SKM-1 treated with dmso at 0.1 percent for 144 hours (cell line): Measurements from ENCODE around the gene TRNT1.

Experiments
- DNase-seq: peaks from one replicate; lab custom pipeline; 2025; ENCODE audit not compliant: unreplicated experiment; lab: John Stamatoyannopoulos, UW

Gene TRNT1

DNA sequence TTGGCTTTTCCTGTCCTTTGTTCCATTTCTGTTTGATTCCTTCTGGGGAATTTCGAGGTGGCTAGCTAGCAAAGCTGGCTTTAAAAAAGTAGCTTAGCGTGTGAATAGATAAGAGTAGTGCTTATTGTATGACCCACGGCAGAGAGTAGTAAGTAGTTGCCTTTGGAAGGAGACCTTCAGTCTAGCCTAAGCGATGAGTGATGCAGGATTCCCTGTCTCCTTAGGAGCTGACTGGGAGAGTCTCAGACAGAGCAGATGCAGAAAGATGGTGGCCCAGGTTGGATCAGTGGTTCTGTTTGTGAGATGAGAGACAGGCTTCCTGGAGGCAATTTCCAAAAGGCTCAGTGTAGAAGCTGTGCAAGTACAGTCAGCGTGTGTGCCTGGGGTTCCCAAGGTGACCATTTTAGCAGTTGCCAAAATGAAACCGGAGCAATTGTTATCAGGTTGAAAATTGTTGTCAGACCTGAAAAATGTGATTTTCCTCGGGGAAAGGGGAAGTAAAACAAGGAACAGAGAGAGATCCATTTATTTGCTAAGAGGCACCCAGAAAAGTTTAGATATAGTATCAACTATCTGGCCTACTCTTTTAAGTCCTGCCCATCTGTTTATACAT is 15.9 kb upstream of the TRNT1 start:
- peak; percentile 14 for DNase-seq

DNA sequence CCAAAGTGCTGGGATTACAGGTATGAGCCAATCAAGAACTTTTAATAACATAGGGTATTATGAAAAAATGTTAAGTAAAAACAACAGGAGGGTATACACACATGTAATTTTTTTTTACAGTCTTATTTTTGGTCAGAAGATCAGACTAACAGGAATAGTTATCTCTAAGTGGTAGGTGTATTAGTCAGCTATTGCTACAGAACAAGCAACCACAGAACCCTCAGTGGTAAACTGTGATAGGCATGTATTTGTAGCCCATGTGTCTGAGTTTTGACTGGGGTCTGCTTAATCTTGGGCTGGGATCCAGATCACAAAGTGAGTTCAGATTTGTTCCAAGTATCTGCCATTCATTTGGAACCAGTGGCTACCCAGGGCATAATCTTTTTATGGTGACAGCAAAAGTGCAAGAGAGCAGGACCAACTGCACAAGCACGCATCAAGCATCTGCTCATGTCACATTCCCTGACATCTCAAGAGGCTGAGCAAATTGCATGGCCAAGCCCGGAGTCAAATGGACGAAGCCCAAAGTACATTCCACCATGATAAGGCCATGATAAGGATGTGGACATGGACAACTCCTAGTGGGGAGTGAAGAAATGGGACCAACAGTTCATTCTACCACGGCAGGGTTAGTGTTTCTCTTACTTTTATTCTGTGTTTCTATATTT is 13.6 kb upstream of the TRNT1 start:
- DNase-seq = no peak

DNA sequence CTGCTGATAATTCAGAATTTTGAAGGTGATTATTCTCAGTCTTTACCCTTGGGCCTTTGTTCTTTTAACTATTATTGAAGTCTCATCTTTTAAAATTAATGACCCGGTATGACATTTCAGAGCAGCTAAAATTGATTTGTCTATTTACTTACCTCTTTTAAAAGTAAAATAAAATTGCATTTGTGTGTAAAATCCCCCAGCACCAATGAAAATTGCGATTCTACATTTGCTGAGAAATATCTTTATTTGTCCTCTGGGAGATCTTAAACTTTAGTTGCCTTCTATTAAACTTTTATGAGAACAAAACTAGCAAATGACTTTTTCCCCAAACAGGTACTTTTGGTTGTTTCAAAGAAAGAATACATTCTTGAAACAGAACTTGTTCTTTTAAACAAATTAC is 9.1 kb upstream of the TRNT1 start:
- DNase-seq = no peak

DNA sequence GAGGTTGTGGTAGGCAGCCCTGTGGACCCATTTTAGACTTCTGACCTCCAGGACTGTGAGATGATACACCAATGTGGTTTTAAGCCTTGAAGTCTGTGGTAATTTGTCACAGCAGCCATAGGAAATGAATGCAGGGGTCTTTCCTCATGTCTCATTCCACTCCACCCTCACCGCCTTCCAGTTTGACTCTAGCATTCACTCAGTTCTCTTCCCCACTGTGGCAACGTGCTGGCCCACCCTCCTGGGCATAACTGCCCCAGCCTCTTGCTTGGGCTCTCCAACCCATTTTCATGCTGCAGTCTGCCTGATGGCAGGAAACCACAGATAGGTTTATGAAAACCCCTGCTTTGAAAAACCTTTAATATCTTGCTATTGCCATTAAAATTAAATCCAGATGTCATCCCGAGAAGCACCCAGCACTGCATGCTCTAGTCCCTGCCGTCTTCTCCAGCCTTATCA is 7.3 kb upstream of the TRNT1 start:
- no peak for DNase-seq

DNA sequence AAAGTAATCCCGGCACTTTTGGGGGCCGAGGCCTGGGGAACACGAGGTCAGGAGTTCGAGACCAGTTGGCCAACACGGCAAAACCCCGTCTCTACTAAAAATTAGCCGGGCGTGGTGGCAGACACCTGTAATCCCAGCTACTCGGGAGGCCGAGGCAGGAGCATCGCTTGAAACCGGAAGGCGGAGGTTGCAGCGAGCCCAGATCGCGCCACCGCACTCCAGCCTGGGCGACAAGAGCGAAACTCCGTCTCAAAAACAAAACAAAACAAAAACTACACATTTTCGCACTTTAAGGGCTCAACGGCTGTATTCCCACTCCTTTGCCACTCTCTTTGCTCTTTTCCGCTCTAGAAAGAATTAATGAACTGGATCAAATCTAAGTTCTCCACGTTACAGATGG is 763 bp upstream of the TRNT1 start:
- no peak for DNase-seq

DNA sequence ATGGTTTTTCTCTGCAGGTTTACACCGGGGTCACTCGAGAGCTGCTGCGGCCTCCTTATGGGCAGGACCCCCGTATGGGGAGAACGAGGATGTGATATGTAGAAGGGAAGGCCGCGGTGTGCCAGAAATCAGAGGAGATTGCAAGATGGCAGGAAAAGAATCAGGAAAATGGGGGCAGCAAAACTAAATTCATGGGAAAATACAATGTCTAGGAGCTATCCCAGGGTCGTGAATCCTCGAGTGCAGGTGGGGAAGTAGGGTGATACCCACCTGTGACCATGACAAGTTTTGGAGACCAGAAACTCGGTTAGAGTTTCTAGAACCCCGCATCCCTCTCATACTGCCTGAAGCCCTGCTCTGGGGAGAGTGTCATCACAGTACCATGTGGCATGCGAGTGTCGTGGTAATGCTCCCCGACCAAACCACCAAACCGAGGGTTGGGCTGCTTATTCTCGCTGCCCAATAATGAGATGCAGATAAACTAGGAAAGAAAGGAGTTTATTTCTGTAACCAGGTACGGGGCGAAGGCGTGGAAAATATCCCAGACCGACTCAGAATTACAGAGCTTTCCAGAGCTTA is 781 bp downstream of the TRNT1 start:
- DNase-seq = no peak

DNA sequence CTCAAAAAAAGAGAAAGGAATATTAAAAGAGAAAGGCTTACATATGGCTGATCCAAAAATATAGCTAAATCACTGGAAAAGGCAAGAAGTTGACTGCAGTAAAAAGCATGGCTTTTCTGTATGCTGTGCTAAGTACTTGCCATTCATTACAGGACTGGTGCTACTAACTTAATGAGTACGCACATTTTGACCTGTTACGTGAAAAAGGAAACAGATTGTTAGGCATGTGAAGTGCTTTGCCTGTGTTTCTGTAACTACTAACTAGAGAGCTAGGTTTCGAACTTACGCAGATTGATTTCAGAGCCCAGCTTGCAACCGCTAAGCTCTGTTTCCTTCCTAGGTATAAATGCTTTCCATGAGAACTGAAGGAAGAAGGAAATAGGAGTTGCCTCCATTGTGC is 2.8 kb downstream of the TRNT1 start:
- no peak for DNase-seq

DNA sequence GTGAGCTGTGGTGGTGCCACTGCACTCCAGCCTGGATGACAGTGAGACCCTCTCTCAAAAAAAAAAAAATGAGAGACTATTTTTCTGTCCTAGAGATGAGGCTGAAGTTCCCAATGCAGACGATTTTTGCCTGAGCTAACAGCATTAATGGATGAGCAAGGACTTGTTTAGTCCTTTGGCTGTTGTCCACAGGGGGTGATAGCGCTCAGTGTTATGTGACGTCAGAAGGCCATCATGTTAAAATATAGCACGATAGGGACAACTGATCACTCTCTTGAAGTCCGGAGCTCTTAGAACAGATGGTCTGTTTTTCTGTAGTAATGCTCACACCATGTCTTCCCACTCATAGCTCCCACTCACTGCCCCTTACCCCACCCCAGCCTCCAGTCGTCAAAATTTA is 6.8 kb downstream of the TRNT1 start:
- no peak for DNase-seq

DNA sequence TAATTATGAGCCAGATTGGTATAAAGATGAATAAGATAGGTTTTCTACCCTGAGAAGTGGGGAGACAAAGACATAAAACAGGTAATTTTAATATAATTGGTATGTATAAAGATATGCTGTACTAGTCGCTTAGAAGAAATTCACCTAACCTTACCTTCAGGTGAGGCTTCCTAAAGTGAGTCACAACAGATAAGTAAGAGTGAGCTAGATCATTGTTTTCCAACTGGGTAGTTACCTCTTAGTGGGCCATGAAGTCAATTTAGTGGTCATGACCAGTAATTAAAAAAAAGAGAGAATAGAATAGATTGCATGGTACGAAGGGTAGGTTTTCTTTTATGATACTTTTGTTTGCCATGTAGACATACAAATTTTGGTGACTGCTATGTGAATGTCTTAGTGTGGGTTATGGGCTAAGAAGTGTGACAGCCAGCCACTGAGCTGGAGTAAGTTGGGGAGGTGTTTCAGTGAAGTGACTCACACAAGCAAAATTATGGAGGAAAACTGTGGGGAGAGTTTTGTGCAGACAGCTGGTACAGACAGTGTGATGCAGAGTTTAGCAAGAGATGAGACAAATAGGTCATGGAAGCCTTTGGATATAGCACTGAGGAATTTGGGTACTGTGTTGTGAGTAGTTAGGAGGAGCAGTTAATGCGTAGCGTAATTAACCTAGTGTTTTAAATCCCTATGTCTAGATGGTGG is 8.2 kb downstream of the TRNT1 start:
- DNase-seq = no peak

DNA sequence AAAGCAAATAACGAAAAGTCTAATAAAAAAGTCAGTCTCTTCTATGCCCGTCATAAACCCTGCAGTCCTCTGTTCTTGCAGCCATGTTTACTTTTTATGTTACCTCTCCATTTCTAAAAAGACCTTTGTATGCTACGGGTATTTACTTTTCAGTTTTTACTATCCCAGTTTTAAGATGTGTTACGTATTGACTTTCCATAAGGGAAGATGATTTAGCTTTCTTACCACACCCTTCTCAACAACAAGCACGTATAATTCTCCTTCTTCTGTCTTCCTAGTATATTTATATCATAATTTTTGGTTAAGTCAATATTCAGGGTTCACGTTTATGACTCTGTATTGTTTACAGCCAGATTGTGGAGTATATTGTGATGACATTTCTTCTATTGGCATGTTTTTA is 10.8 kb downstream of the TRNT1 start:
- DNase-seq = no peak

DNA sequence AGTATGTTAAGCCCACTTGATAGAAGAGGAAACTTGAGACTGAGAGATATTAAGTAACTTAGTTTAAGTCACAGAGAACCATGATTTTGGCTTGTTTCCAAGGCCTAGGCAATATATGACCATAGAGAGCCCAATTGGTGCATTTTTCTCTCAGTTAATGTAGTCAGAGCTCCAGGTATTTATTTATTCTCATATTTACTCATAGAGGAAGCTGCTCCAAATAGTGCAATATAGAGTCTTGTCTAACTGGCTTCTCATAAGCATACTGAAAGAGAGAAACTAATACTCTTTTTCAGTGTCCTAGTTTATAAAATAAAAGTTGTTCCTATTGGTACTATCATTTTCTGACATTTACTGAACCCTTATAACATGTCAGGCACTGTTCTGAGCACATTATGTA is 15.2 kb downstream of the TRNT1 start:
- DNase-seq = no peak

DNA sequence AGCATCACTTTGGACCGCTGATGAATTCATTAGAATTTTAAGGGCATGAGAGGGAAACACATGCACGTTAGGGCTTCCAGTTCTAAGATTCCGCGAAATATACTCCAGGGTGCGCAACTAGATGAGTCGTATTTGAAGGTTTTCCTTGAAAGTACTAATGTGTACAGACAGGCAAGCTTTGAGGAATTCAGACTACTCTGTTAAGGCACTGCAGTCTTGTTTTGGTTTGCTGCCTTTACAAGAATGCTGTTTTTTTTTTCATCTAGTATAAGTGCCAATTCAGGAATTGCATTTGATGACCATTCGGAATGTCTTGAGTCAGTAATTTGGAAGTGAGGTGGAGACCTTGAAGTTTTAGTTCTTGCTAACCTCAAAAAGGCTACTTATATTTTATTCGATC is 19.1 kb downstream of the TRNT1 start:
- DNase-seq = no peak

DNA sequence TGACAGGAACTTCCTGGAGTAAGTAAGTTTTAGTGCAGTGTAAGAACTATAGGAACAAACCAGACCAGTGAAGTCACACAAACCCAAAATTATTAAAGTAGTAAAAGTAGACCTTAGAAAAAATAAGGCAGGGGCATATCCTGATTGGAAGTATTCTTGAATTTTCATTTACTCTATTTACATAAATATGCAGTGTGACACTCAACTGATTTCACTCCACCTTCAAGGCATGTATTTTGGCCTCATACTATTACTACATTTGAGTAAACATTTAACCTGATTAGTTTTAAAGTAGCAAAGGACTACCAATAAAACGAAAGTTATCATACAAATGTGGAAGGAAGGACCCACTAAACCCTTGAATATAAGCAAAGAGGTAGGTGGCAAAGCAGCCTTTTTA is 22.8 kb downstream of the TRNT1 start:
- no peak for DNase-seq

DNA sequence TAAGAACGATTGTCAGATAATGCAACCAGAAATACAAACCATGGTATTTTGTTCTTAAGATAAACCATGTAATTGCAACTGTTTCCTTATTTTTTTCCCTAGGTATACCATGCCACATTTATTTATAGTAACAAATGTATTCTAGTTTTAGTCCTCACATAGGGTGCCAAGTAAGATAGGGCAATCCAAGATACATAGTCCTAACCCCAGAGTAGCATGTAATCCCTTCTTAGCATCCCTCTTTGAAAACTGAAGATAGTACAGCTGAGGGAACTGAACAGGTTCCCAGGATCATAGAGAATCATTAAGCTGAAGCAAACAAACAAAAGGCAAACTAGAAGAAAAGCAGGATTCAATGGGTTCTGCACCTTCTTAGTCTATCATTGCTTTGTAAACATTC is 24.8 kb downstream of the TRNT1 start:
- no peak for DNase-seq

DNA sequence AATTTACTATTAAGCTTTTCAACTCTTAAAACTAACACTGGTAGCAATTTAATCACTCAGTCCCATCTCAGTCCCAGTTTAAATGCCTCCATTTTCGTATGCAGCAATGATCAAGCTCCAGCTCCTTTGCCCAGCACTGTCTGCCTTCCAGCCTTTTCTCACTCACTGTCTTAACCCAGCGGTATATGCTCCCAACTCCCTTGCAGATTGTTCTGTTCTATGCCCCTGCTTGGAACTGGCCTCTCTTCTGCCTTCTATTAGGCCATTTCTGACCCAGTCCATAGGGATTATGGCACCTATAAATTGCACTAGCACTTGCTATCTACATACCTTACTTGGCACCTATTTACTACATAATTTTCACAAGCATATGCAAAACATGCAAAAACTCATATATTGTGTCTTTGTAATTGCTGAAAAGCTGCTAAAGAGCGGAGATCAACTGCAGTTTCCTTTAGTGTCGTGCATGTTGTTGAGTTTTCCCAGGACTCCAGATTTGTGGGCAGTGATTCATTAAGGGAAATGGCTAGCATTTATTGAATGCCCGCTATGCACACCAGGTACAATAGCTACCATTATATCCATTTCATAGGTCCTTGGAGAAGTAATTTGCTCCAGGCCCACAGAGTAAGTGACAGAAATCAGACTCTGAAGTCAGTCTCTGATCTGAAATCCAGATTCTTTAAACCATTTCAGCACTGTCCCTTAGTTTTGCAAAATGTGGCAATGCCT is 28.3 kb downstream of the TRNT1 start:
- DNase-seq = no peak

DNA sequence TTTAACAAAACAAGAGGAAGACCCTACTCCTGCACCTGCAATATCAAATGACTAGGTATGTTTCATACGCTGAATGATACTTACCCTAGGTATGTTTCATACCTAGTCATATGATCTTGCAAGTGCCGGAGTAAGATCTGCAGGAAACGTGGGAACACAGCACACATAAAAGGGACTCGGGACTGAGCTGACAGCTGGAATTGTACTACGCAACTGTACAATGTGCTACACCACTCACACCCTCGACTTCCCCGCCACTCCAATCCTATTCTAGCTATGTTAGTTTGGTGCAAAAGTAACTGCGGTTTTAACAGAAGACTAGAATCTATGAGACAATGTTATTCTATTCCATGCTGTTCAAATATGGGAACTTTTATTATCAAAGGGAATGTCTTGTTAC is 30.7 kb downstream of the TRNT1 start:
- no peak for DNase-seq

DNA sequence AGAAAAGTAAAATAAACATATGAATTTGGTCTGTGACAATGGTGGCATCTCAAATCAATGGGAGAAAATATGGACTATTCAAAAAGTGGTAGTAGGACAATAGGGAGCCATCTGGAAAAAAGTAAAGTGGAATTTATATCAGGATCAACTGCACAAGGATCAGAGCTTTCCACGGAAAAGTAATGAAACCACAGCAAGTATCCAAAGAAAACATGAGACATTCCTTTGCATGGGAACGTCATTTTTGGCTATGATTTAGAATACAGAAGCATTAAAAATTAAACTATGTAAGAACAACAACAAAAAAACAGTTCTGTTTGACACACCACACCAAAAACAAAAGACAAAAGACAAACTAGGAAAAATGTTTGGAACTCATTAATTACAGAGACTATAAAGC is 34.1 kb downstream of the TRNT1 start:
- DNase-seq = no peak

DNA sequence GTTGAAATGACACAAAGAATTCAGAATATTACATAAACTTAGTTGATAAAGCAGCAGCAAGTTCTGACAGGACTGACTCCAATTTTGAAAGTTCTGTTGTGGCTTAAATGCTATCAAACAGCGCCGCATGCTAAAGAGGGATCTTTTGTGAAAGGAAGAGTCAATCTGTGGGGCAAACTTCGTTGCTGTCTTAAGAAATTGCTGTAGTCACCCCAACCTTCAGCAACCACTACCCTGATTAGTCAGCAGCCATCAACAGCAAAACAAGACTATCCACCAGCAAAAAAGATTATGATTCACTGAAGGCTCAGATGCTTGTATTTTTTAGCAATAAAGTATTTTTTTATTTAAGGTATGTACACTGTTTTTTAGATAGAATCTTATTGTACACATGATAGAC is 38.5 kb downstream of the TRNT1 start:
- DNase-seq = no peak

DNA sequence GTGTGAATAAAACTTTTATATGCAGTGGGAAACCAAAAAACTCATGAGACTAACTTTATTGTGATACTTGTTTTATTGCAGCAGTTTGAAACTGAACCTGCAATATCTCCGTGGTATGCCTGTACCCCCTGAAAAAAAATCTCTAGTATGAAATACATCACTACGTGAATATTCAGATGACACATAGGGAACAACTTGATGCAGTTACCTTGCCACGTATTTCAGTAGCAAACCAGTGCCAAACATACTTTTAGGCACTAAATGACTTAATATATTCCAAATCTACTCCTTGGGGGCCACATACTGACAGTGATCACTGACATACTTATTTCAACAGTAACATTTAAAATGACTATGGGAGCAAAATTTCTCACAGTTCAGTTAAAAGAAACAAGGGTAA is 38.9 kb downstream of the TRNT1 start:
- DNase-seq = no peak

DNA sequence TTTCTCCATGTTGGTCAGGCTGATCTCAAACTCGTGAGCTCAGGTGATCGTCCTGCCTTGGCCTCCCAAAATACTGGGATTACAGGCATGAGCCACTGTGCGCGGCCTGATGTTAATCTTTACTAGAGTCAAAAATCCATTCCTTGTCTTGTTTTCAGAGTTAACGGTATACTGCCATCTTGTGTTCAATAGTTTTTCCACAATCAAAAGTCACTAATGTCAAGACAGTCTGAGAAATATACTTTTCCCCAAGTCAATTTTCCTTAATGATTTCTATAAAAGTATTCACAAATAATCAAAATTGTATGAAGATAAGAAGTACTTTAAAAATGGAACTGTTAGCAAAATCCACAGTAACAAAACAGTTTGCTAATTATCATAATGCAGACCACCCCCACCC is 44.3 kb downstream of the TRNT1 start:
- peak; percentile 20 for DNase-seq

DNA sequence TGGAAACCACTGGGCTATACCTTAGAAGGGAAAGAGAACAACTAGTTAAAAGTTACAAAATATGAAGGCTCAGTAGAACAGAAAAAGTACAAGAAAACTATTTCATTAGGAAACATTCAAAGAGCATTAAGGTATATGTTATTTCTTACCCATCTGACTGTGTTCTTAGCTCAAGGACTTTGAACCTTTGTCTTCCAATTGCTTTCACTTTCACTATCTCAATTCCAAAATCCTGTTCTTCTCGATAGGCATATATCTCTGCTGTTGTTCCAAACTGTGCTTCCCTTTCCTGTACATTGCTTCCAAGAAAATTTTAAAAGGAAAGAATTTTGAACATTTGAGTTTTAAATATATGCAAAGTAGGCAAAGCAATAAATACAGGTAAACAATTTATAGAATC is 45.9 kb downstream of the TRNT1 start:
- DNase-seq = no peak
